GM23338 (cell line): ENCODE results near the gene RSAD1. TPM values are rescaled to one million over a fixed set of nuclear protein-coding genes. Genes with fewer than 3 reads are reported as not detected.

Experiments
- ATAC-seq: fragments of 200-7000 bp; cut with Tn5 transposase; 3 replicates; pipeline ENCODE4 v1.9.1; 2020
- DNase-seq: peaks from one replicate; pipeline ENCODE4 v3.0.0-alpha.2; 2015; ENCODE audit warnings: low spot score
- H2AFZ ChIP-seq: fragments of 200-600 bp; sonication (generic); 2 replicates; pipeline ENCODE4 v1.8.0; 2016; ENCODE audit warnings: antibody characterized with exemption, mild to moderate bottlenecking, moderate library complexity
- H3F3A ChIP-seq: fragments of 200-600 bp; sonication (generic); replicated peaks from 2 replicates; pipeline ENCODE4 v1.8.0; 2017; ENCODE audit warnings: antibody characterized with exemption, mixed run types, low read depth
- H3K27ac ChIP-seq: fragments of 200-600 bp; sonication (generic); 2 replicates; pipeline ENCODE4 v1.6.1; 2016; ENCODE audit warnings: low read depth
- H3K27me3 ChIP-seq: fragments of 200-600 bp; sonication (generic); 2 replicates; pipeline ENCODE4 v1.8.0; 2016; ENCODE audit warnings: mild to moderate bottlenecking, mixed run types, moderate library complexity; ENCODE audit not compliant: insufficient read depth
- H3K36me3 ChIP-seq: fragments of 200-600 bp; sonication (generic); 2 replicates; pipeline ENCODE4 v1.8.0; 2016; ENCODE audit warnings: mild to moderate bottlenecking; ENCODE audit not compliant: insufficient read depth
- H3K4me1 ChIP-seq: fragments of 200-600 bp; sonication (generic); 2 replicates; pipeline ENCODE4 v1.8.0; 2016; ENCODE audit warnings: mild to moderate bottlenecking, moderate library complexity; ENCODE audit not compliant: insufficient read depth
- H3K4me2 ChIP-seq: fragments of 200-600 bp; sonication (generic); 2 replicates; pipeline ENCODE4 v1.7.1; 2017; ENCODE audit warnings: mixed run types
- H3K4me3 ChIP-seq: fragments of 200-600 bp; sonication (generic); 2 replicates; pipeline ENCODE4 v1.6.1; 2016; ENCODE audit warnings: mixed run types
- H3K79me2 ChIP-seq: fragments of 200-600 bp; sonication (generic); replicated peaks from 2 replicates; pipeline ENCODE4 v1.8.0; 2017; ENCODE audit warnings: mild to moderate bottlenecking; ENCODE audit not compliant: insufficient read depth
- H3K9me2 ChIP-seq: fragments of 200-600 bp; sonication (generic); 2 replicates; pipeline ENCODE4 v1.8.0; 2017; ENCODE audit not compliant: insufficient read depth
- H4K20me1 ChIP-seq: fragments of 200-600 bp; sonication (generic); replicated peaks from 2 replicates; pipeline ENCODE4 v1.8.0; 2017; ENCODE audit warnings: mild to moderate bottlenecking; ENCODE audit not compliant: insufficient read depth
- H3K27ac Mint-ChIP-seq: 2 replicates; pipeline ENCODE4 v1.8.0; 2020; ENCODE audit warnings: inconsistent platforms, mild to moderate bottlenecking, moderate library complexity, mixed read lengths
- H3K27me3 Mint-ChIP-seq: 3 replicates; pipeline ENCODE4 v1.8.0; 2022; ENCODE audit warnings: low read depth, mild to moderate bottlenecking, moderate library complexity, mixed read lengths, inconsistent platforms; ENCODE audit not compliant: insufficient read depth, poor library complexity
- H3K36me3 Mint-ChIP-seq: 3 replicates; pipeline ENCODE4 v1.8.0; 2021; ENCODE audit warnings: low read depth, mild to moderate bottlenecking, inconsistent platforms, moderate library complexity, mixed read lengths
- H3K4me1 Mint-ChIP-seq: 3 replicates; pipeline ENCODE4 v1.8.0; 2020; ENCODE audit warnings: mild to moderate bottlenecking, inconsistent platforms, mixed read lengths
- H3K4me3 Mint-ChIP-seq: 3 replicates; pipeline ENCODE4 v1.8.0; 2021; ENCODE audit warnings: moderate library complexity, mild to moderate bottlenecking, inconsistent platforms, mixed read lengths
- H3K9me3 Mint-ChIP-seq: 3 replicates; pipeline ENCODE4 v1.8.0; 2020; ENCODE audit warnings: moderate library complexity, mild to moderate bottlenecking, inconsistent platforms, mixed read lengths
- CREB1 ChIP-seq: fragments of 250-450 bp; sonication (Bioruptor Pico); IDR thresholded peaks from 2 replicates; pipeline ENCODE4 v1.5.0; 2020; ENCODE audit warnings: low read depth, mild to moderate bottlenecking, moderate library complexity
- NANOG ChIP-seq: IDR thresholded peaks from 2 replicates; pipeline ENCODE4 v1.6.1; 2016; ENCODE audit warnings: antibody characterized with exemption, borderline replicate concordance
- POLR2AphosphoS5 ChIP-seq: IDR thresholded peaks from 2 replicates; pipeline ENCODE4 v1.6.1; 2016; ENCODE audit warnings: antibody characterized with exemption, low read depth
- REST ChIP-seq: IDR thresholded peaks from one replicate; pipeline ENCODE4 v1.6.1; 2018; ENCODE audit warnings: antibody characterized with exemption; ENCODE audit not compliant: unreplicated experiment
- STAT1 ChIP-seq: IDR thresholded peaks from one replicate; pipeline ENCODE4 v1.6.1; 2016; ENCODE audit warnings: antibody characterized with exemption; ENCODE audit not compliant: unreplicated experiment
- ZNF114 ChIP-seq: fragments of 250-450 bp; sonication (Bioruptor Pico); IDR thresholded peaks from 2 replicates; pipeline ENCODE4 v1.5.0; 2020; ENCODE audit warnings: mild to moderate bottlenecking, moderate library complexity
- polyA plus RNA-seq: library from polyadenylated mRNA; unstranded; fragments of >200 nt; fragmentation: Nextera tagmentation; extraction: Ambion mirVana; gene quantifications from 2 replicates; pipeline ENCODE4 v1.2.1, GENCODE V29; 2016
- total RNA-seq: library from RNA; depleted of rRNA; stranded (reverse); fragments of >200 nt; shearing (Covaris generic); gene quantifications from 2 replicates; pipeline ENCODE4 v1.2.3, GENCODE V29; 2014
- TF ChIP-seq, protein P1 (sequence below), 2 experiments: fragments of 200-600 bp in 1 of 2; sonication (generic) in 1 of 2; conservative IDR thresholded peaks; 2 replicates each; pipeline versions ENCODE4 v1.5.1 to v1.6.1; 2016 to 2017; ENCODE audit warnings: antibody characterized with exemption in 2 of 2, low read depth in 2 of 2, mild to moderate bottlenecking in 2 of 2, moderate library complexity in 1 of 2

The RSAD1 gene
- total and polyA plus RNA-seq, 2 experiments from 2014 or later = 18.4 to 28.7 TPM

DNA sequence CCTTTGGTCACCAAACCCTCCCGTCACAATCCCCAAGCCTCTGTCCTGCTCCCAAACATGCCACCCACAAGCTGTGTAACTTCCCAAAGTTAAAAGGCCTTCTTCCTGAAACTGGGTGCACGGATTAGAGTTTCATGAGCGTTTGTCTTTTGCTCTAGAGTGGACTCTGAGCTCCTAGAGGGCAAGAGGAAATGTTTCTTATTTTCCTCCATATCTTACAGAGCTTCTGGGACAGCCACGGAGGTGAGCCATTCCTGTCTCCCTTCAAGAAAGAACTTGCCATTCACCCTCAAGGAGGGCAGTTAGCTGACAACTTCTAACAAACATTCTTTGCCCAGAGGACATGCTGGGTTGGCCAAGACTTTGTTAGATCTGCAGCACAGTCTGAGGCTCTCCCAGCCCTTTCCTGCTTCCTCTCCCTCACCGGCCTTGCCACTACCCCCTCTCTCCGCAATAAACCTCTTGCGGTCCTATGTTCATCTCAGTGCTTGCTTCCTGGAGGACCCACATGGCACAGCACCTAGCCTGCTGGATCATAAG, 27.0 kb downstream of the RSAD1 start (continued):
- no peak for TF ChIP-seq CREB1

- H3K27ac Mint-ChIP-seq = no peak overlapping the region
- Histone ChIP-seq H3K27ac (no peak overlapping the region), H3K27me3 (no peaks in the 10 kb centered on the region; the same call in 1 of the 2 replicates), H4K20me1 (no peaks in the 10 kb centered on the region), H3K4me3 (no peak overlapping the region), H3K79me2 (no peaks in the 10 kb centered on the region), H2AFZ (no peak overlapping the region), H3K36me3 (no peaks in the 10 kb centered on the region), H3F3A (peaks cover 6% of the 10 kb centered on the region; the same call in 1 of the 2 replicates), H3K4me2 (no peak overlapping the region), H3K9me2 (no peaks in the 10 kb centered on the region), H3K4me1 (peaks cover 16% of the 10 kb centered on the region; the same call in 1 of the 2 replicates)
- peaks cover 2% of the 10 kb centered on the region; the same call in 1 of the 3 replicates for H3K36me3 Mint-ChIP-seq
- no peak overlapping the region for H3K4me3 Mint-ChIP-seq
- DNase-seq (no peak), ATAC-seq (no peak)
- H3K27me3 Mint-ChIP-seq = peaks cover 18% of the 10 kb centered on the region
- TF ChIP-seq, protein P1, sequence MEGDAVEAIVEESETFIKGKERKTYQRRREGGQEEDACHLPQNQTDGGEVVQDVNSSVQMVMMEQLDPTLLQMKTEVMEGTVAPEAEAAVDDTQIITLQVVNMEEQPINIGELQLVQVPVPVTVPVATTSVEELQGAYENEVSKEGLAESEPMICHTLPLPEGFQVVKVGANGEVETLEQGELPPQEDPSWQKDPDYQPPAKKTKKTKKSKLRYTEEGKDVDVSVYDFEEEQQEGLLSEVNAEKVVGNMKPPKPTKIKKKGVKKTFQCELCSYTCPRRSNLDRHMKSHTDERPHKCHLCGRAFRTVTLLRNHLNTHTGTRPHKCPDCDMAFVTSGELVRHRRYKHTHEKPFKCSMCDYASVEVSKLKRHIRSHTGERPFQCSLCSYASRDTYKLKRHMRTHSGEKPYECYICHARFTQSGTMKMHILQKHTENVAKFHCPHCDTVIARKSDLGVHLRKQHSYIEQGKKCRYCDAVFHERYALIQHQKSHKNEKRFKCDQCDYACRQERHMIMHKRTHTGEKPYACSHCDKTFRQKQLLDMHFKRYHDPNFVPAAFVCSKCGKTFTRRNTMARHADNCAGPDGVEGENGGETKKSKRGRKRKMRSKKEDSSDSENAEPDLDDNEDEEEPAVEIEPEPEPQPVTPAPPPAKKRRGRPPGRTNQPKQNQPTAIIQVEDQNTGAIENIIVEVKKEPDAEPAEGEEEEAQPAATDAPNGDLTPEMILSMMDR (conservative IDR thresholded peaks at IDR 0.05; ENCODE audit: low read depth in 2 of 2) = no peak
- TF ChIP-seq REST (no peak), STAT1 (no peak), ZNF114 (CRISPR knock-in tag) (no peak)
- peaks cover 37% of the 10 kb centered on the region for H3K4me1 Mint-ChIP-seq
- H3K9me3 Mint-ChIP-seq = no peaks in the 10 kb centered on the region
These were observed 27.6 kb downstream of the RSAD1 start for GRCh38 chr17:50506298-50506697.

DNA sequence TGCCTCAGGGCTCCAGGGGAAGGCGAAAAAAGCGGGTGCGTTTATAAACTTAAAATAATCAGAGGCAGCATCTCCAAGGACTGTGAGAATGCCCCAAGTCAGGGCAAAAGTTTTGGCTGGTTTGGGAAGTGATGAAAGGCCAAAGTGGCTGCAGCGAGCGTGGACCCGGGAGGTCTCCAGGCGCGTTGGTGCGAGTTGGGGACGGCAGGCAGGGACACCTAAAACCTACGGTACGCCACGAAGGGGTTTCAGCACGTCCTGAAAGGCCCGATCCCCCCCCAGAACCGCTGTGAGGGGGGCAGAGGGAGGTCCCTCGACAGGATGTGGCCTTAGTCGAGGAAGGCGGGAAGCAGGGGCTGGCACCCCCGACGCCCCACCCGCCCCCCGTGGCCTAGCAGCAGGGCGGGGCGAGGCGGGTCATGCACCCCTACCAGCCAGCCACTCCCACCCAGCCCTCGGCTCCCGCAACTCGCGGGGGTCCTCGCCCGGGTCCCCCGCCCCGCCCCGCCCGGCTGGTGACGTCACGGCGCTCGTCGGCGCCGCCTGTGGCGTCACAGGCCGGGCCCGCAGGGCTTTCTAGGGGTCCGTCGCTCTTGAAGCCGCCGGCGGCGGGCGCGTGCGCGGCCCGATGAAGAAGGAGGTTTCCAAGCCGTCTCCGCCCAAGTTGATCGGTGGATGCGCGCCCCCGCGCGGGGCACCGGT, 29.4 kb downstream of the RSAD1 start, which contains the start of gene MYCBPAP:
Gene MYCBPAP, plus strand, starts transcription at position 569 of the 702 bp plus-strand sequence. CDS start 236 bp downstream, outside the sequence.
- Mint-ChIP-seq H3K36me3 (peaks cover 2% of the 10 kb centered on the region; the same call in 1 of the 3 replicates), H3K27ac (peak within 1 kb of the TSS; percentile 92), H3K4me1 (peaks cover 37% of the 10 kb centered on the region), H3K4me3 (peak within 1 kb of the TSS; percentile 86), H3K27me3 (peaks cover 17% of the 10 kb centered on the region), H3K9me3 (no peaks in the 10 kb centered on the region)
- H3K4me3 ChIP-seq = peak within 1 kb of the TSS; percentile 92
- H3K79me2 ChIP-seq = no peaks in the 10 kb centered on the region
- TF ChIP-seq, protein P1 (conservative IDR thresholded peaks at IDR 0.05; ENCODE audit: low read depth in 2 of 2) = peak in 1 of 2 experiments; percentile 29; a peak in 1 of 4 replicates
- peak; percentile 99 for TF ChIP-seq CREB1
- TF ChIP-seq POLR2AphosphoS5 = peak; percentile 61
- no peak for TF ChIP-seq NANOG
- no peak for TF ChIP-seq STAT1
- peak; percentile 84 for ATAC-seq
- H3K9me2 ChIP-seq = no peaks in the 10 kb centered on the region
- peaks cover 6% of the 10 kb centered on the region; the same call in 1 of the 2 replicates for H3F3A ChIP-seq
- H4K20me1 ChIP-seq = no peaks in the 10 kb centered on the region
- H3K27ac ChIP-seq = peak within 1 kb of the TSS; percentile 55; the same call in 1 of the 2 replicates
- H3K4me1 ChIP-seq = peaks cover 16% of the 10 kb centered on the region; the same call in 1 of the 2 replicates
- peak within 1 kb of the TSS; percentile 98 for H2AFZ ChIP-seq
- no peaks in the 10 kb centered on the region; the same call in 1 of the 2 replicates for H3K27me3 ChIP-seq
- peak; percentile 91 for DNase-seq
- peak within 1 kb of the TSS; percentile 96 for H3K4me2 ChIP-seq
- H3K36me3 ChIP-seq = no peaks in the 10 kb centered on the region
